BLaER1 (cell line): ENCODE results near the gene KIAA0930.

Experiments used
- H3K27ac ChIP-seq: shearing (Covaris generic); formaldehyde crosslinking; 2 replicates; pipeline ENCODE4 v1.8.1; 2022
- H3K27me3 ChIP-seq: shearing (Covaris generic); formaldehyde crosslinking; 2 replicates; pipeline ENCODE4 v1.8.1; 2022
- H3K36me3 ChIP-seq: shearing (Covaris generic); formaldehyde crosslinking; 2 replicates; pipeline ENCODE4 v1.8.1; 2022
- H3K4me1 ChIP-seq: shearing (Covaris generic); formaldehyde crosslinking; 2 replicates; pipeline ENCODE4 v1.8.1; 2022
- H3K4me2 ChIP-seq: shearing (Covaris generic); formaldehyde crosslinking; 2 replicates; pipeline ENCODE4 v1.8.1; 2022
- H3K4me3 ChIP-seq: shearing (Covaris generic); formaldehyde crosslinking; 2 replicates; pipeline ENCODE4 v1.8.1; 2022
- H3K9ac ChIP-seq: shearing (Covaris generic); formaldehyde crosslinking; 2 replicates; pipeline ENCODE4 v1.8.1; 2022
- H3K9me3 ChIP-seq: shearing (Covaris generic); formaldehyde crosslinking; 2 replicates; pipeline ENCODE4 v1.8.1; 2022
- H4K20me1 ChIP-seq: shearing (Covaris generic); formaldehyde crosslinking; 2 replicates; pipeline ENCODE4 v1.8.1; 2022
- Cebpa-rat ChIP-seq: shearing (Covaris generic); IDR thresholded peaks from 2 replicates; pipeline ENCODE4 v1.8.1; 2022

KIAA0930 gene

GRCh38 chr22:45166932-45167331 lies 73.8 kb downstream of the KIAA0930 start:
- Histone ChIP-seq H3K36me3 (peaks cover 62% of the 10 kb centered on the region), H3K4me1 (peaks cover 29% of the 10 kb centered on the region), H3K9ac (no peak overlapping the region), H3K27me3 (no peaks in the 10 kb centered on the region), H3K4me2 (no peak overlapping the region), H3K27ac (no peak overlapping the region), H3K4me3 (no peak overlapping the region), H4K20me1 (peaks cover 72% of the 10 kb centered on the region), H3K9me3 (no peaks in the 10 kb centered on the region)
- TF ChIP-seq Cebpa-rat: no peak

- Histone ChIP-seq H4K20me1 (peaks cover 47% of the 10 kb centered on the region), H3K27ac (peak overlapping the region; percentile 96), H3K4me2 (peak overlapping the region; percentile 82), H3K27me3 (no peaks in the 10 kb centered on the region), H3K4me1 (peaks cover 54% of the 10 kb centered on the region), H3K9ac (peak overlapping the region; percentile 96), H3K4me3 (peak overlapping the region; percentile 95), H3K36me3 (peaks cover 38% of the 10 kb centered on the region), H3K9me3 (no peaks in the 10 kb centered on the region)
- TF ChIP-seq Cebpa-rat: no peak
These were observed 76.2 kb downstream of the KIAA0930 start for GRCh38 chr22:45164270-45165088.

DNA sequence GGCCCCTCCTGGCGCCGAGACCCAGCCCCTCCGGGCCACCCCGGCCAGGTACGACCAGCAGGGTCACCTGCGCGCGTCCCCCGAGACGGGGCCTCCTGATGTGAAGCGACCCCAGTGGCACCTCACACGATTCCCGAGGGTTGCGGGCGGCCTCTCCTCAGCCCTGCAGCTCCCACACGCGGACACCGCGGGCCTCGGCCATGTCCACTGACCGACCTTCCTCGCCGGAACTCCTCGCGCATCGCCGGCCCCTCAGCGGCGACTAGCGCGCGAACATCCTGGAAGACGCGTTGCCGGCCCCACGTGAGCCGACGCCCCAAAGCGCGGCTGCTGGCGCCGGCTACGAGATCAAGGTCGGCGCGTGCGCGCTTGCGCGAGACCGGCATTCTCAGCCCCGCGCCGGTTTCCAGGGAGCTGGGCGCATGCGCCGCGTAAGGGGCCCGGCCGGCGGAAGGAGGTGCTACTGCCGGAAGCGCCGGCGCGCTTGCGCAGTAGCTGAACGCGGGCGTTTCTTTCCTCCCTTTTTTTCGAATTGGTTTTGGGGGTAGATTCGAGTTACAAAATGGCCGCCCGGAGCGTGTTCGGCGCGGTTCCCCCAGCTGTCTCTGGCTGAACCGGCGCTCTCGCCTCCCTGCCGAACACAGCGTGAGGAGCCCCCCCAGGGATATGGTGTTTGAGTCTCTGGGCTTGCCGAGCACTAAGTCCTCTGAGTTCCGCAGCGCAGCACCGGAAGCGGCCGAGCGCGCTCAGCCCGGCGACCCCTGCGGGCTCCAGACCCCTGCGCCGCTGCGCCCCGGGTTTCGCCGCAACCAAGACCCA lies 77.0 kb downstream of the KIAA0930 start, which contains the start of gene NUP50:
NUP50 (plus strand) TSS at position 475 of the 819 bp plus-strand sequence. CDS start 4,253 bp downstream, outside the sequence.
- Histone ChIP-seq H3K36me3 (peaks cover 29% of the 10 kb centered on the region), H3K4me3 (peak within 1 kb of the TSS; percentile 95), H3K9me3 (no peaks in the 10 kb centered on the region), H3K4me2 (peak within 1 kb of the TSS; percentile 98), H3K27ac (peak within 1 kb of the TSS; percentile 96), H3K27me3 (no peaks in the 10 kb centered on the region), H3K4me1 (peaks cover 62% of the 10 kb centered on the region), H4K20me1 (peaks cover 40% of the 10 kb centered on the region), H3K9ac (peak within 1 kb of the TSS; percentile 96)
- no peak for TF ChIP-seq Cebpa-rat

DNA sequence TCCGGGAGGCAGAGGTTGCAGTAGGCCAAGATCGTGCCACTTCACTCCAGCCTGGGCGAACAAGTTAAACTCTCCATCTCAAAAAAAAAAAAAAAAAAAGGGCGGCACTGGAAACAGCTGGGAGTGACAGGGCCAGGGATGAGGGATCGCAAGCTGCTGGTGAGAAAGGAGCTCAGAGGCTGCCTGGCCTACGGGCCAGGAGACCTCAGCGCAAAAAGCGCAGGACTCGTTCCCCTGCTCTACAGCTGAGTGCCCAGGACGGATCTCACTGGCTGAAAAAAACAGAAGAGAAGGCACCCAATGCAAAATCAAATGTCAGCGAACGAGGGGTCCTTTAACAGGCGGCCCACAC lies 77.6 kb downstream of the KIAA0930 start:
- Histone ChIP-seq H3K36me3 (peaks cover 25% of the 10 kb centered on the region), H3K4me1 (peaks cover 68% of the 10 kb centered on the region), H3K9ac (peak overlapping the region; percentile 96), H3K4me3 (peak overlapping the region; percentile 95), H3K27ac (peak overlapping the region; percentile 87), H4K20me1 (peaks cover 36% of the 10 kb centered on the region), H3K9me3 (no peaks in the 10 kb centered on the region), H3K4me2 (peak overlapping the region; percentile 98), H3K27me3 (no peaks in the 10 kb centered on the region)
- TF ChIP-seq Cebpa-rat: no peak

- H3K4me2 ChIP-seq: peak overlapping the region; percentile 98
- no peak for TF ChIP-seq Cebpa-rat
- no peaks in the 10 kb centered on the region for H3K9me3 ChIP-seq
- H4K20me1 ChIP-seq: peaks cover 34% of the 10 kb centered on the region
- no peaks in the 10 kb centered on the region for H3K27me3 ChIP-seq
- peak overlapping the region; percentile 87 for H3K27ac ChIP-seq
- peaks cover 25% of the 10 kb centered on the region for H3K36me3 ChIP-seq
- H3K4me3 ChIP-seq: peak overlapping the region; percentile 95
- peak overlapping the region; percentile 96 for H3K9ac ChIP-seq
- peaks cover 70% of the 10 kb centered on the region for H3K4me1 ChIP-seq
These were observed 78.2 kb downstream of the KIAA0930 start for GRCh38 chr22:45162531-45162930.

- no peaks in the 10 kb centered on the region for H3K27me3 ChIP-seq
These were observed 80.8 kb downstream of the KIAA0930 start for GRCh38 chr22:45159652-45160462.

DNA sequence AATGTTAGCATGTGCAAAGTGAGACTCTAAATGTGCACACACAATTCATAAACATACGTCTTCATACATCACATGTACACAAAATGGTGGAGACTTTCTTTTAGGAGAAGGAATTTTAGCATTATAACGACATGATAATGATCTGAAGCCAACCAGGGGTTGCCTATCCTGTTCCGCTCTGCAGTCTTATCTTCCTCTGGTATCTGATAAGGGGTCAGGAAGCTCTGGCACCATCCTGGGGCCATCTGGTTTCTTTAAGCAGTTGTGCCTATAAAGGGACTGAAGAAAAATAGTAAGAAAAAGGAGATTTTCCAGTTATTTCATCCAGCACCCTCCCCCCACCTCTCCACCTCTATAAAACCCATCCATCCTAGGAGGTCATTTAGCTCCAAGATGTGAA lies 82.8 kb downstream of the KIAA0930 start:
- H3K4me1 ChIP-seq: peaks cover 51% of the 10 kb centered on the region
- H3K9ac ChIP-seq: no peak overlapping the region
- H4K20me1 ChIP-seq: 0 out of 2 replicates have a peak, but pooled peaks cover 6% of the 10 kb centered on the region
- no peaks in the 10 kb centered on the region for H3K9me3 ChIP-seq
- no peak overlapping the region for H3K4me2 ChIP-seq
- H3K36me3 ChIP-seq: peaks cover 31% of the 10 kb centered on the region
- no peak for TF ChIP-seq Cebpa-rat
- H3K4me3 ChIP-seq: no peak overlapping the region
- H3K27ac ChIP-seq: no peak overlapping the region
- H3K27me3 ChIP-seq: no peaks in the 10 kb centered on the region

More at GRCh38 chr22:45159652-45160462, 80.8 kb downstream of the KIAA0930 start:
- Histone ChIP-seq H3K4me2 (peak overlapping the region; percentile 55), H3K9ac (no peak overlapping the region), H4K20me1 (peaks cover 10% of the 10 kb centered on the region), H3K36me3 (peaks cover 31% of the 10 kb centered on the region), H3K9me3 (no peaks in the 10 kb centered on the region), H3K4me1 (peaks cover 54% of the 10 kb centered on the region), H3K4me3 (no peak overlapping the region), H3K27ac (no peak overlapping the region)
- no peak for TF ChIP-seq Cebpa-rat

DNA sequence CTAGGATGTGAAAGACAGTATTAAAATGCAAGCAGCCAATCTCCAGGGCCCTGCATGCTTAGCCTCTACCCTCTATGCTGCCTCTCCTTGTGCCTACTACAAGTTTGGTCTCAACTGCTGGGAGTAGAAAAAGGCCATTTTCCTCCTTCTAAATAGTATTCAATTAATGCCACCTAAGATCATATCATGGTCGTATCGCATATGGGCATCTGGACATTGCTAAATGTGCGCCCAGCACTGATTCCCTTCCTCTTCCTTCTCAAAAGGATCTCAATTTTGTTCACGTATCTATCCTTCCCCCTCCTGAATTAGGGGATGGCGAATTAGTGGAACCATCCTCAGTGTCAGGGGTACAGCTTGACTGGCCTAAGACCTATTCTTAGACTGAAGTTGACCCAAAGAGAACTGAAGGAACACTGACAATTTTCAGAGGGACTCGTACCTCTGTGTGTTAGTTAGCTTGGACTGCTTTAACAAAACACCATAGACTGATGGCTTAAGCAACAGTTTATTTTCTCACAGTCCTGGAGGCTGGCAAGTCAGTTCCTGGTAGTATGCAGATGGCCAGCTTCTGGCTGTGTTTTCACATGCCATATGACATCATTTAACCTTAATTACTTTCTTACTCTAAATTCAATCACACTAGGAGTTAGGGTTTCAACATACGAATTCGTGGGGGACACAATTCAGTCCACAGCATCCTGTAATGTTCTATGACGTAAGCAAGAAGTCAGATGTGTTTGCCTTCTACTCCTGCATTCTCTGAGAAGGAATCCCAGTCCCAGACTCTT lies 85.4 kb downstream of the KIAA0930 start:
- Histone ChIP-seq H3K4me1 (peaks cover 43% of the 10 kb centered on the region), H3K27ac (no peak overlapping the region), H3K4me3 (no peak overlapping the region), H3K27me3 (no peaks in the 10 kb centered on the region), H3K4me2 (no peak overlapping the region), H3K9me3 (no peaks in the 10 kb centered on the region), H4K20me1 (0 out of 2 replicates have a peak, but pooled peaks cover 6% of the 10 kb centered on the region), H3K9ac (no peak overlapping the region), H3K36me3 (peaks cover 40% of the 10 kb centered on the region)
- no peak for TF ChIP-seq Cebpa-rat
